GM19023 (cell line): ENCODE measurements around the gene RAB12.
"Not testable (repeated sequence)": the region's sequence is repeated elsewhere in the genome, so short reads cannot be mapped to it uniquely, and the experiment has no call there.

Experiments
- ATAC-seq: cut with Tn5 transposase; IDR thresholded peaks from one replicate; pipeline ENCODE4 v1.9.1; 2021; ENCODE audit warnings: mild to moderate bottlenecking, moderate library complexity; ENCODE audit not compliant: unreplicated experiment

RAB12 gene

GRCh38 chr18:8608795-8609658 is at the start of gene RAB12:
RAB12 (plus strand) TSS chr18:8609437; CDS start chr18:8609440, 3 bp downstream.
- peak; percentile 64 for ATAC-seq

- ATAC-seq = no peak
These were observed 49.5 kb upstream of the RAB12 start for GRCh38 chr18:8559612-8560186.

GRCh38 chr18:8561123-8561910 is 47.9 kb upstream of the RAB12 start:
- no peak for ATAC-seq

- no peak for ATAC-seq
These were observed 47.2 kb upstream of the RAB12 start for GRCh38 chr18:8562070-8562469.

- no peak for ATAC-seq
These were observed 46.3 kb upstream of the RAB12 start for GRCh38 chr18:8562919-8563318.

GRCh38 chr18:8571399-8571798 is 37.8 kb upstream of the RAB12 start:
- no peak for ATAC-seq

GRCh38 chr18:8573766-8574165 is 35.5 kb upstream of the RAB12 start:
- not testable (repeated sequence) for ATAC-seq

GRCh38 chr18:8584798-8585197 is 24.4 kb upstream of the RAB12 start:
- no peak for ATAC-seq

- ATAC-seq = no peak
These were observed 22.3 kb upstream of the RAB12 start for GRCh38 chr18:8586941-8587340.

- ATAC-seq = no peak
These were observed 13.8 kb upstream of the RAB12 start for GRCh38 chr18:8595445-8595844.

- peak; percentile 62 for ATAC-seq
These were observed 7.8 kb upstream of the RAB12 start for GRCh38 chr18:8601277-8602032.

- ATAC-seq = peak; percentile 16
These were observed 7.2 kb upstream of the RAB12 start for GRCh38 chr18:8602040-8602439.

GRCh38 chr18:8602557-8602956 is 6.7 kb upstream of the RAB12 start:
- no peak for ATAC-seq

GRCh38 chr18:8603663-8604520 is 5.3 kb upstream of the RAB12 start:
- ATAC-seq = no peak

GRCh38 chr18:8605974-8606373 is 3.3 kb upstream of the RAB12 start:
- ATAC-seq = no peak

GRCh38 chr18:8607776-8608742 is 1.2 kb upstream of the RAB12 start:
- peak; percentile 20 for ATAC-seq

GRCh38 chr18:8609659-8610458 is 622 bp downstream of the RAB12 start:
- peak; percentile 18 for ATAC-seq

GRCh38 chr18:8610459-8610851 is 1.2 kb downstream of the RAB12 start:
- ATAC-seq = no peak
